Measurements from ENCODE around the gene CYTH2. TPM values are rescaled to one million over a fixed set of nuclear protein-coding genes. Genes with fewer than 3 reads are reported as not detected.

CYTH2 gene
- total RNA-seq, 1 donor from 2014 or later = 81.6 TPM

DNA sequence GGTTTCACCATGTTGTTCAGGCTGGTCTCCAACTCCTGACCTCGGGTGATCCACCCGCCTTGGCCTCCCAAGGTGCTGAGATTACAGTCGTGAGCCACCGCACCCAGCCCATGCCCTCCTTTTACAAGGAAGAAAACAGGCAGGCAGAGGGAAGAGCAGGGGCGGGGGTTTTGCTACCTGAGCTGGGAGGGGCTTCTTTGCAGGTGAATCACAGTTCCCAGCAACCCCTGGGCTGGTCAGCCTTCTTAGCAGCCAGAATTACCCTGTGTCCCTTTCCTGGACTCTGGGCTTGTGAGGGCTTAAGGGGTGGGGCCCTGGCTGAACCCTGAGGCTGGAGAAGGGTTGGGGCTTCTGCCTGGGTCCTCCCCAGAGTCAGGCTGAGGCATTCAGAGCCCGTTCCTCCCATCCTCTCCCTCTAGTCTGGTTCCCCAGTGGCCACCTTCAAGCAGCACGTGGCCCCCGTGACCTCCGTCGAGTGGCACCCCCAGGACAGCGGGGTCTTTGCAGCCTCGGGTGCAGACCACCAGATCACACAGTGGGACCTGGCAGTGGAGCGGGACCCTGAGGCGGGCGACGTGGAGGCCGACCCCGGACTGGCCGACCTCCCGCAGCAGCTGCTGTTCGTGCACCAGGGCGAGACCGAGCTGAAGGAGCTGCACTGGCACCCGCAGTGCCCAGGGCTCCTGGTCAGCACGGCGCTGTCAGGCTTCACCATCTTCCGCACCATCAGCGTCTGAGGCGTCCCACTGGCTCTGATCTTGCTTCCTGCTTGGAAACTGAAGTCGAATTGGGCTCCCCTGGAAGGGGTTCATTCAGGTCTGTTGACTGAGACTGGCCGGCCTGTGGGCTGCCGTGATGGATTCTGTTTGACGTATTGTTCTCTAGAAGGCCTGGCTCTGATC is 16.6 kb upstream of the CYTH2 start:
- TF ChIP-seq, protein P1, sequence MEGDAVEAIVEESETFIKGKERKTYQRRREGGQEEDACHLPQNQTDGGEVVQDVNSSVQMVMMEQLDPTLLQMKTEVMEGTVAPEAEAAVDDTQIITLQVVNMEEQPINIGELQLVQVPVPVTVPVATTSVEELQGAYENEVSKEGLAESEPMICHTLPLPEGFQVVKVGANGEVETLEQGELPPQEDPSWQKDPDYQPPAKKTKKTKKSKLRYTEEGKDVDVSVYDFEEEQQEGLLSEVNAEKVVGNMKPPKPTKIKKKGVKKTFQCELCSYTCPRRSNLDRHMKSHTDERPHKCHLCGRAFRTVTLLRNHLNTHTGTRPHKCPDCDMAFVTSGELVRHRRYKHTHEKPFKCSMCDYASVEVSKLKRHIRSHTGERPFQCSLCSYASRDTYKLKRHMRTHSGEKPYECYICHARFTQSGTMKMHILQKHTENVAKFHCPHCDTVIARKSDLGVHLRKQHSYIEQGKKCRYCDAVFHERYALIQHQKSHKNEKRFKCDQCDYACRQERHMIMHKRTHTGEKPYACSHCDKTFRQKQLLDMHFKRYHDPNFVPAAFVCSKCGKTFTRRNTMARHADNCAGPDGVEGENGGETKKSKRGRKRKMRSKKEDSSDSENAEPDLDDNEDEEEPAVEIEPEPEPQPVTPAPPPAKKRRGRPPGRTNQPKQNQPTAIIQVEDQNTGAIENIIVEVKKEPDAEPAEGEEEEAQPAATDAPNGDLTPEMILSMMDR (conservative IDR thresholded peaks at IDR 0.05; ENCODE audit: low read depth, low read length) = no peak
- no peak for DNase-seq (ENCODE audit: low read depth)
- no peak overlapping the region for H3K4me3 ChIP-seq (ENCODE audit: low read depth, low read length)

DNA sequence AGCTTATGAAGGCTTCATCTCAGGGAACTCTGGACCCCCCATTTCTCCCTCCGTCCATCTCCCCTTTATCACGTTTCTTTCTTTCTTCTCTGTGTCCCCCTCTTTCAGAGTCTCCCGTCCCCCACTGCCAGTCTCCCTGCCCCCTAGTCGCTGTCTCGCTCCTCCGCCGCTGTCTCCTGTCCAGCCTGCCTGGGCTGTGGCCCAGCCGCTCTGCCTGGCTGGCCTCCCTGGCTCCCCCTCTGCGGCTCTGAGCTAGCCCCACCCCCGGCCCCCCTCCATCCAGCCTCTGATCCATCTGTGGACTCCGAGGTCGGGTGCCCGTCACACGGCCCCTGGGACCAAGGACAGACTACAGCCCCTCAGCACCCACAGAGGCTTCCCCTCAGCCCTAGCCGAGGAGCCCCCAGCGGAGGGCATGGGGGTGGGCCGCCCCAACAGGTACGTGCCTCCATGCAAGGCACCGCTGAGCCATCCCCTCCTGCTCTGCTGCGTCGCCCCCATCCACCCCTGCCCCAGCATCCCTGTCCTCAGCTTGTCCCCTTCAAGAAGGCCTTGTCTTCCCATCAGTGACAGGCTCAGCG is 14.9 kb upstream of the CYTH2 start:
- TF ChIP-seq, protein P1 (conservative IDR thresholded peaks at IDR 0.05; ENCODE audit: low read depth, low read length) = no peak
- DNase-seq (ENCODE audit: low read depth) = no peak
- H3K4me3 ChIP-seq (ENCODE audit: low read depth, low read length) = no peak overlapping the region

DNA sequence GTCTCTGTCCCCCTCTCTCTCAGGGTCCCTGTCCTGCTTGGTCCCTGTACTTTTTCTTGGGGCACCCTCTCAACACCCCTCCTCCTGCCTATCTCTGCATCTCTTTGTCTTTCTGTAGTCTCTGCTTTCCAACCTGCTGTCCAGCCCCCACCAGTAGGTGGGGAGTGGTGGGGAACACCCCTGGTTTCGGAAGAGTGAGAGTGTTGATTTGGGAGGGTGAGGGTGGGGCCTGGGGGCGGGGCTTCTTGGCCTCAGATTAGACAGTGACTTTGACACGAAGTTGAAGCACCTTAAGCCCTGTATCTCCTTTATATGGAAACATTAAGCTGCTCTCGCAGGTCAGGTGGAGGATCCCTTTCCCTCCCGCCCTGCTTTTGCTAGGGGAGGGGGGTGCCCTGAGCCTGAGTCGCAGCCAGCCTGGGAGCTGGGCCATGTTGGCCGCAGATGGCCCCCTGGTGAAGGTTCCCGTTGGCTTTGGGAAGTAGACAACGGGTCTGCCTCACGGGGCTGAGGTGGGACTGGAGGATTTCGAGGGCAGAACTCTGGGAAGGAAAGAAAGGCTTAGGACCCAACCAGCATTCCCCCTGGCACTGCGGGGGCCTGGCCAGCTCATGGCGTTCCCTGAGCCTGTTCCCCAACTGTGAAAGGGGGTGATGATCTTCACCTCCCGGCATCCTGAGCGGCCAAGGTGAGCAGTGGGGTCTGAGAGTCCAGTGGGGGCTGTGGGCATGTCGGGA is 13.8 kb upstream of the CYTH2 start, which contains the start of gene KCNJ14:
Gene KCNJ14 (plus strand): TSS at position 404 of the 737 bp plus-strand sequence. CDS start 6,151 bp downstream, outside the sequence.
- H3K4me3 ChIP-seq (ENCODE audit: low read depth, low read length) = no peak within 1 kb of the TSS
- no peak for DNase-seq (ENCODE audit: low read depth)
- TF ChIP-seq, protein P1 (conservative IDR thresholded peaks at IDR 0.05; ENCODE audit: low read depth, low read length) = no peak

DNA sequence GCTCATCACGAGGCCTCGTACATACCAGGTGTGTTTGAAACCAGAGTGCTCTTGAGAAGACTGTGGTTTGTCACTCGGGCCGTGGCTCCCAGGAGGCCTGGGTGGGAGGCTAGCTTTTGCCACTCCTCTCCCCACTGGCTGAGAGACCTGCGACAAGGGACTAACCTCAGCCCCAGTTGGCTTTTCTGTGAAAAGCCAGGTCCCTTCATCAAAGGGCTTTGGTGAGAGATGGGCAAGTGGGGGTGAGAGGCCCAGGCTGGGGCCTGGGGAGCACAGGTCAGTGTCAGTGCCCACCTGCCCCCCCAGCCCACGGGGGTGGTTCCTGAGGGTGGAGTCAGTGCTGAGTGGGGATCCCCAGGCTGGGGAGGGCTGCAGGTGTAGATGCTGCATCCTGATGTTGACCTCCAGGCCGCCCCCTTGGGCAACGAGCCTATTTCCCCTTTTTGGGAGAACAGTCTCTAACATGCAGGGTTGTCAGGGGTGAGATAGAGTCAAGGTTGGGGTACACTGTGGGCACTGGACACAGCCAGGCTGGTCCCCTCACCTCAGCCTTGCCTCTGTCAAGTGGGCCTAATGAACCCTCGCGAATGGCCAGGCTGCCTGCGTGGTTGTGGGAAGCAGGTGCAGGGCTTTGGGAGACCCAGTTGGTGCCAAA is 13.1 kb upstream of the CYTH2 start:
- TF ChIP-seq, protein P1 (conservative IDR thresholded peaks at IDR 0.05; ENCODE audit: low read depth, low read length) = no peak
- H3K4me3 ChIP-seq (ENCODE audit: low read depth, low read length) = no peak overlapping the region
- no peak for DNase-seq (ENCODE audit: low read depth)

DNA sequence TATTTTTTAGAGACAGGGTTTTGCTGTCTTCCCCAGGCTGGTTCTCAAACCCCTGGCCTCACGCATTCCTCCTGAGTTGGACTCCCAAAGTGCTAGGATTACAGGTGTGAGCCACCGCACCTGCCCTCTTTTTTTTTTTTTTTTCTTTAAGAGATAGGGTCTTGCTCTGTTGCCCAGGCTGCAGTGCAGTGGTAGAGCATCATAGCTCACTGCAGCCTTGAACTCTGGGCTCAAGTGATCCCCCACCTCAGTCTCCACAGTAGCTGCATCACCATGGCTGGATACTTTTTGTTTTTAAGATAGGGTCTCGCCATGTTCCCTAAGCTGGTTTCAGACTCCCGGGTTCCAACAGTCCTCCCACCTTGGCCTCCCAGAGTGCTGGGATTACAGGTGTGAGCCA is 12.3 kb upstream of the CYTH2 start:
- no peak for DNase-seq (ENCODE audit: low read depth)
- TF ChIP-seq, protein P1 (conservative IDR thresholded peaks at IDR 0.05; ENCODE audit: low read depth, low read length) = no peak
- no peak overlapping the region for H3K4me3 ChIP-seq (ENCODE audit: low read depth, low read length)

DNA sequence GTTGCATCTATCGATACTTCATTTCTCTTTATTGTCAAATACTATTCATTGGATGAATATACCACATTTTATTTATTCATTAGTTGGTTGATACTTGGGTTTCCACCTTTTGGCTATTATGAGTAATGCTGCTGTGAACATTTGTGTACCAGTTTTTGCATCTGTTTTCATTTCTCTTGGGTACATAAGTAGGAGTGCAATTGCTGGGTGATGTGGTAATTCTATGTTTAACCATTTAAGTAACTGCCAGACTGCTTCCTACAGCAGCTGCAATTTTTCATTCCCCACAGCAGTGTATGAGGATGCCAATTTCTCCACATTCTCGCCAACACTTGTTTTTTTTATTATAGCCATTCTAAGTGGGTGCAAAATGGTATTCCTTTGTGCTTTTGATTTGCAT is 11.2 kb upstream of the CYTH2 start:
- TF ChIP-seq, protein P1 (conservative IDR thresholded peaks at IDR 0.05; ENCODE audit: low read depth, low read length) = no peak
- DNase-seq (ENCODE audit: low read depth) = no peak
- no peak overlapping the region for H3K4me3 ChIP-seq (ENCODE audit: low read depth, low read length)
